Stimulated activated CD8-positive, alpha-beta memory T cell treated with anti-CD3 and anti-CD28 coated beads, Interleukin-4, amount 100 ng/mL, for 24 hours (primary cell): ENCODE data around the gene TEX12.
"Not testable (repeated sequence)": the region's sequence is repeated elsewhere in the genome, so short reads cannot be mapped to it uniquely, and the experiment has no call there.

Experiments used
- DNase-seq: peaks from one replicate; pipeline ENCODE4 v3.0.0-alpha.2; 2020; ENCODE audit warnings: low read depth

The TEX12 gene, protein sequence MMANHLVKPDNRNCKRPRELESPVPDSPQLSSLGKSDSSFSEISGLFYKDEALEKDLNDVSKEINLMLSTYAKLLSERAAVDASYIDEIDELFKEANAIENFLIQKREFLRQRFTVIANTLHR

DNA sequence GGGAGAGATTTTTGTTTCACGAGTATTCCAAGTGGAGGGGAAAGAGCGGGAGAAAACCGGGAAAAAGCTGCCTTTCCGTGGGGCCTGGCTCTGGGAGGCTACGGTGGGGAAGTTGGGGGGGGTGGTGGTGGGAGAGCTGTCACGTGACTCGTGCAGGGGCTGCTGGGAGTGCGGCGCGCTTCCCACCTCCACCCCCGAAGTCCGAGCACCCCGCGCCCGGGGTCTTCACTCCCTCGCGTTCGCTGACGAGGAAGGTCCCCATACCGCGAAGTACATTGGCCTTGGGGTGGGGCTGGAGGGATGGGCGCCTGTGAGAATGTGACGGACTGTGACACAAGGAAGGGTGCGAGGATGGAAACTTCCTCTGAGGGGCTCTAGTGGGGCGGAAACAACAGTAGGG, at the start of gene TEX12:
TEX12 (plus strand) TSS at position 228 of the 400 bp plus-strand sequence. CDS start 1,897 bp downstream, outside the sequence.
- no peak for DNase-seq

DNA sequence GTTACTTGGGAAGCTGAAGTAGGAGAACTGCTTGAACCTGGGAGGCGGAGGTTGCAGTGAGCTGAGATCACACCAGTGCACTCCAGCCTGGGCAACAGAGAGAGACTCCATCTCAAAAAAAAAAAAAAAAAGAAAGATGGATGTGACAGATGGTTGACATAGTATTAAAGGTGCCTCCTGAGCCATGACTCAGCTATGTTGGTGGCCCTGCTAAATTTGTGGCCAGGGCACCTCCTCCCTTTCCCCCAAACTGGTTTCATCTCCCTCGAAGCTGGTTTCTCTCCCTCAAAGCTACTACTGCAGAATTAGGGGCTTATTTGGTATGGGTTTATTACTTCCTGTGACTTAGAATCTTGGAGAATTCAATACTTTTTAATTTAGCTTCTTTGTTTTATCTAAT, 49.0 kb upstream of the TEX12 start:
- no peak for DNase-seq

DNA sequence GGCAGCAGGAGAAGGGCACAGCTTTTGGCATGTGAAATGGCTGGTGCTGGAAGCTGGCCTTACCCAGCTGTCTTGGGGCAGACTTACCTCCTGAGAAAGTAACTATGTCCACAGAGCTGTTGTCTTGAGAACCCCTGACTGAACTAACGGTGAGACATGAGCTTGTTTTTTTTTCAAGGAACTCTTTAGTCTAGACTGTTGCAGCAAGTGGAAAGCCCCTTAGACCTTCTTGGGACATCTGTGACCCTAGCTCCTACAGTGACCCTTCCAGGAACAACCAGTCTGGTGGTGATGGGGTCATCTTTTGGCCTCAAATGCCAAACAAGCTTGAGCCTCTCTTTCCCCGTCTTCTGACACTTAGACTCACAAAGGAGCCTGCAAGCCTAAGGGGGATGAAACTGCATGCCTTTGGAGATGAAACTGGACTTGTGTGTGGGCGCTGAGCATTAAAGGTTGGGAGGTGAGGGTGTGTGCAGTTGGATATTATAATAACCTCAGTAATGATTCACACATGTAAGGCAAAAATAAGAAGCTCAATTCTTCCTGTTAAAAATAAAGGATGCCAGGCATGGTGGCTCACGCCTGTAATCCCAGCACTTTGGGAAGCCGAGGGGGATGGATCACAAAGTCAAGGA, 45.1 kb upstream of the TEX12 start:
- no peak for DNase-seq

DNA sequence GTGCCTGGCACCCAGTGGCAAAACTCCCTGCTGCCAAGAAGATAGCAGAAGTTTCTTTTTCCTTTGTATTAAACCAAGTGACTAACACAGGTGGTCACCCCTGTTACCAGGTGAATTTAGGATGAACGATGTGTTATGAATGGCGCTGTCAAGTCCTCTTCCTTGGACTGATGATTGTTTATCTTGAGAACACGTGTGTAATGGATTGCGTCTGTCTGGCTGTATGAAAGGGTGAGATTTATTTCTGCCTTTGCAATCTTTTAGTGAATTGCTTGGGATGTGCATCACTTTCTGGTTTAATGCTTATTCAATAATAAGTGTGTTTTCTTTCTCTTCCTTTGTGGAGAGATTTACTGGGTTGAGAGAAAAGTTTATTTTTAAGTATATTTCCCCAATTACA, 44.0 kb upstream of the TEX12 start:
- no peak for DNase-seq

DNA sequence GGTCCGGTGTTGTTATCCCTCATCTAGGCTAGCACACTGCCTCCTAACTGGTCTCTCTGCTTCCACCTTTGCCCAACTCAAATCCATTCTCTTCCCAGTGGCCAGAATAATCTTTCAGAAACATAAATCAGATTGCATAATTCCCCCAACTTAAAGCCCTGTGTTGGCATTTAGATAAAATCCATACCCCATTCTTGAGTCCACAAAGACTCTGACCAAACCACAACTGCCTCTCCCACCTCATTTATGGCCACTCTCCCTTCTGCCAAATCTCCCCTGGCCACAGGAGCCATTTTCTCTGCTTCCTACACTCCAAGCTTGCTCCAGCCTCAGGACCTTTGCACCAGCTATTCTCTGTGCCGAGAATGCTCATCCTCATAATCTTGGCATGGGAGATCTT, 40.1 kb upstream of the TEX12 start:
- DNase-seq, result no peak

DNA sequence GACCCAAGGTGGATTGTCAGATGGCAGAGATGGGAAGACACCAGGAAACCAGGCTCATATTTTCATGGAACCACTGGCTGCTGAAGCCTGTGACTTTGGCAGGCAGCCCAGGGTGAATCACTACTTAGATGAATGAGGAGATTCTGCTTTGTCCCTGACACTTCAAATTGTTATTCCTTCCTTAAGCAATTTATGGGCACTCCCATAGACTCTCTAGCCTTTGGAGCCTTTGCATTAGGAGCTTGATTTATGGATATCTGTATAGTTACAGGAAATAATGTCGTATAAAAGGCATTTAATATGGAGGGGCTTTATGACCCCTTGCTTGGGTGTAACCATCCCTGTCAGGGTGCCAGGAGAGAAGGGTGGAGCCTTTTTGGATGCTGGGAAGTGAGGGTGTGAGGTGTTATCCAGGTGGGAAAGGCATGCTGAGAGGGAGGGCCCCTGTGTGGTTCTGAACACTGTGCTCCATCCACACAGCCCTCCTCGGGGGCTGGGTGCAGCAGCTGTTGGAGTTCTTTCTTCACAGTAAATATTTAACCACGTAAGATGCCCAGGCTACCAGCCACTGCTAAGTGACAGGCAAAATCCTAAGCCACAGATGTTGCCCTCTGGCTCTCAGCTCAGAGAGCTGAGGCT, 38.6 kb upstream of the TEX12 start:
- no peak for DNase-seq

DNA sequence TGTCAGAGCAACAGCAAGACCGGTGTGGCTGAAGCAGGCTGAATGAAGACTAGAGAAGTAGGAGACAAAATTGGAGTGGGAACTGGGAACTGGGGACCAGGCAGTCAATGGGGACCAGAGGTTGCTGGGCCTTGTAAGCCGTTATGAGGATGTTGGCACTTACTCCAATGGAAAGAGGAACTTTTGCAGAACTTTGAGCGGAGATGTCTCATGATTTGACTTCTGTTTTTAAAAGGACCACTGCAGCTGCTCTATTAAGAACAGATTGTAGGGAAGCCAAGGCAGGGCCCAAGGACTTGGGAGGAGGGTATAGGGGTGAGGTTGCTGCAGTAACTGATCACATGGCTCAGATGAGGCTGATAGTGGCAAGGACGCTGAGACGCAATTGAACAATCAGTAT, 37.5 kb upstream of the TEX12 start:
- no peak for DNase-seq

DNA sequence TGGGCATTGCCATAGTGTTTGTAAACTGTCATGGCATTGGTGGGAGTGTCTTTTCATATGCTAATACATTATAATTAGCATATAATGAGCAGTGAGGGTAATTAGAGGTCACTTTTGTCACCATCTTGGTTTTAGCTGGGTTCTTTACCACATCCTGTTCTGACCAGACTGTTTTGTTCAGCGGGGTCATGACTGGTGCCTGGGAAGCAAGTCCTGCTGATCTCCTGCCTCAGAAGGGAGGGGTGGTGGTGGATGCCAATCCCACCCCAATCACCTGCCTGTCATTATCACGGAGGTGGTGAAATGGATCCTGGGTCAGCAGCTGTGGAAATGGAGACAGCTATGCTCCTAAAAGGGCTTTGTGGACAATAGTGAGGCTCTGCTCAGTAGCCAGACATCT, 34.4 kb upstream of the TEX12 start:
- DNase-seq, result no peak

DNA sequence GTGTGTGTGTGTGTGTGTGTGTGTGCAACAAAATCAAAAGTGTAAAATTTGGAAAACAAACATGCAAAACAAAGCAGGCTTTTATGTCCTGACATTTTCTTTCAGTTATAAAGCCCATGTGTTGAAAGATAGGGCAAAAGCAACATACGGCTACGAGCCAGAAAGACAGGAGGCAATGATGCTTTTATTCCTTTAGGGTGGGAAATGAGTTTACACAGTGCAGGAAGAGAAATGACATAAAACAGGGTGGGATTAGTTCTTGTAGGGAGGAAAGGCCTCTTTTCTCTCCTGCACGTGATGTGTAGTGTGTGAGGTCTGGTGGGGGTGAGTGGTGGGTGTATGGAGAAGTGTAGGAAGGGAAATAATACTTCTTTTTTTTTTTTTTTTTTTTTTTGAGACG, 32.7 kb upstream of the TEX12 start:
- no peak for DNase-seq

DNA sequence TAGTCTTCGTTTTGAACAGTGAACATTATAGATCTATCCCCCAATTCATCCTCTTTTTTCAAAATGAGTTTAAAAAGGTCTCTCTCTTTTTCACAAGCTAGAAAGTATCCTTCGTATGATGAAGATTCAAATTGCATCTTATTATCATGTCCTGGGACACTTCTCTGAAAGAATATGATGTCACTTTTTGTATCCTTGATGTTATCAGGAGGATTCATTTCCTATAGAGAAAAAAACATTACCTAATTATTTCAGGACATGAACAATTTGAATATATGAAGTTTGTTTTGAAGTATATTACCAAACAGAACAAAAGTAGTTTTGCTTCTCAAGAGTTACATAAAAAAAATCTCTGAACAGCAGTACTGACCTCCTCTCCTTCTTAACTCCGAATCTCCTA, 23.6 kb upstream of the TEX12 start:
- DNase-seq, result no peak

DNA sequence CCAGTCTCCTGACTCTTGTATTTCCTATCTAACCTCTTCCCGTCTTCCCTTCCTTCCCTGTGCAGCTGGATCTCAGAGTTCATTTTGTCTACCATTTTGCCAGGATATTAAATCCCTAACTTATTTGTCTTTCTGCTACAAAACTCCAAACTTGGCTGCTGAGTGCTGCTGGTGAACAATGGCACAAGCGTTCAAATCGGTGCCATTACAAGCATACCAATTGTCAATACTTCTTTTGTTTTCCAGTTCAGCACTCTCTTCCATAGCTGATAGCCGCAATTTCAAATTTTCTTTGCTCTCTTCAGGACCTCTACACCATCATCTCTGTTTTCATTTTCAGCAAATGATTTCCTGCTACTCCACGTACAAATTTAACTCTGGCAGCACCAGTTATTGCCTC, 16.7 kb upstream of the TEX12 start:
- DNase-seq, result no peak

DNA sequence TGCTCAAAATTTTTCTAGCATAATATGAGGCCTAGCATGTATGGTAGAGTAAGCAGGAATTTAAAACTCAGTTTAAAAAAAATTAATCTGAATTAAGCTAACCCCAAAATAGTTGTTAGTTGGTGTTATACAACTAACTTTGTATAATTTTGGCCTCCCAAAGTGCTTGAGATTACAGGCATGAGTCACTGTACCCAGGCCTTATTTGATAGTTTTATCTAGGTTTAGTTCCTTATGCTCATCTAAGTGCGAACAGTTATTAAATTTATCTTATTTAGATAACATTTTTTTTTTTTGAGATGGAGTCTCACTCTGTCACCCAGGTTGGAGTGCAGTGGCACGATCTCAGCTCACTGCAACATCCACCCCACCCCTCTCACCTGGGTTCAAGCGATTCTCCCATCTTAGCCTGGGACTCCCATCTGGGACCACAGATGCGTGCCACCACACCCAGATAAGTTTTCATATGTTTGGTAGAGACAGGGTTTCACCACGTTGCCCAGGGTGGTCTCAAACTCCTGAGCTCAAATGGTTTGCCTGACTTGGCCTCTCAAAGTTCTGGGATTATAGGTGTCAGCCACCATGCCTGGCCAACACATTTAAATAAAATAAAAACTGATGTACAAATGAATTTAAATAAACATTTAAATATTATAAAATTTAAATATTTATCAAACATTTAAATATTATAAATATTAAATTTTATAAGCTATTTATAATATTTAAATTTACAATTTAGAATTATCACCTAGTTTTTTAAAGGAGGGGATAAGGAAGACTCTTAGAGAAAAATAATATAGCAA, 10.8 kb upstream of the TEX12 start:
- no peak for DNase-seq

DNA sequence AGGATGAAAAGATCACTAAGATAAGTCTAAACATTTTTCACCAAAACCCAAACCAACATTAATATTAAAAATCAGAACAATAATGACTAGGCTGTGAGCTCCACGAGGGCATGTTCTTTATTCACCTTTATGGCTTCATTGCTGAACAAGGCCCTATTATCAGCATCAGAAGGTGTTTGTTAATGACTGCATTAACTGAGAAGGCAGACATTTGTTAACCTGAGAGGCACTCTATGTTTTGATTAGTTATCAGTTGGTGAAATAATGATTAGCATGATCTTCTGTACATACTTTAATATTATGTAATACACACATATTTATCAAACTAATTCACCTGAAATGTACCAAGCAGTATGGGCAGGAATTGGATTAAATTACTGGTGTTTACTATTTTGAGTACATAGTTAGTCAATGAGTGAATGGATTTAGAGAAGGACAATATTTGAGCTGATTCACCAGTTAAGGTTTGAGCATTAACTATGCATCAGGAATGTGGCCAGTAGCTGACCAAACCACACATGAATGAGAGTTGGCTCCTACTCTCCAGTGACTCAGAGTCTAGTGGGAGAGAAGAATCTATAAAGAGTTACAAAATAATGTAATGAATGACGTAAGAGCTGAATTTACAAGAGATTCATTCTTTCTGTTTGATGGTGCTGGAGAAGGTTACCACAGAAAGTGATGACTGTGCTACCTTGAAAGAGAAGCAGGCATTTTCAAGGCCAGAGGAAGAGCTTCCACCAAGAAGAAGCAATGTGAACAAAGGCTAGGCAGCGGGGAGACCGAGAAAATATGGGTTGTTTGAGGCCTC, 10.0 kb upstream of the TEX12 start:
- no peak for DNase-seq

DNA sequence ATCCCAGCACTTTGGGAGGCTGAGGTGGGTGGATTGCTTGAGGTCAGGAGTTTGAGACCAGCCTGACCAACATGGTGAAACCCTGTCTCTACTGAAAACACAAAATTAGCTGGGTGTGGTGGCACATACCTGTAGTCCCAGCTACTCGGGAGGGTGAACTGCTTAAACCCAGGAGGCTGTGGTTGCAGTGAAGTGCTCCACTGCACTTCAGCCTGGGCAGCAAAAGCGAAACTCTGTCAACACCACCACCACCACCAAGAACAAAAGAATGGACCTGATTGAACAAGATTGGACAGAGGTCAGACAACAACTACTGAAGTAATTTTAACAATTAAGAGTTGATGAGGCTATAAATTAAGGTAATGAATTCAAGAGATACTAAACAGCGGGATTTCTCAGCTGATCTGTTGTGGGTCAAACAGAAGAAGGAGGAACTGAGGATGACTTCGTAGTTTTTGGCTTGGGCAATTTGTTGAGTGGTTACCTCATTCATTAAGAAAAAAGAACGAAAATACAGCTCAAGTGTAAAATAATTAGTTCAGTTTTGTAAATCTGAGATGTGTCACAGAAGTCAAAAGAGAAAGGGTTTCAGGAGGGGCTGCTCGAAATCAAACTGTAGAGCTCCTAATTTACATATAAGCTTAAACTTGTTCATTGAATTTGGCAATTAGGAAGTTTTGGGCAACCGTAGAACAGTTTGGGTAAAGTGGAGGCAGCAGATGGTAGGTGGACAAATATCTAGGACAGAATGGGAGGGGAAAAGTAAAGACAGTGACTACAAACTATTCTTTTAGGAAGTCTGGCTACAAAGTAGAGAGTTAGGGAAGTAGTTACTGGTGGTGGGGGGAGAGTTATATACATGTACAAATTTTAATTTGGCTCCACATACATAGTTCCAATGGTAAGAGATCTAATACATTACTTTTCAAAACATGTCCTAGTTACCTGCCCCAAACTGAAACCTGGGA, 7.8 kb upstream of the TEX12 start:
- DNase-seq, result no peak

DNA sequence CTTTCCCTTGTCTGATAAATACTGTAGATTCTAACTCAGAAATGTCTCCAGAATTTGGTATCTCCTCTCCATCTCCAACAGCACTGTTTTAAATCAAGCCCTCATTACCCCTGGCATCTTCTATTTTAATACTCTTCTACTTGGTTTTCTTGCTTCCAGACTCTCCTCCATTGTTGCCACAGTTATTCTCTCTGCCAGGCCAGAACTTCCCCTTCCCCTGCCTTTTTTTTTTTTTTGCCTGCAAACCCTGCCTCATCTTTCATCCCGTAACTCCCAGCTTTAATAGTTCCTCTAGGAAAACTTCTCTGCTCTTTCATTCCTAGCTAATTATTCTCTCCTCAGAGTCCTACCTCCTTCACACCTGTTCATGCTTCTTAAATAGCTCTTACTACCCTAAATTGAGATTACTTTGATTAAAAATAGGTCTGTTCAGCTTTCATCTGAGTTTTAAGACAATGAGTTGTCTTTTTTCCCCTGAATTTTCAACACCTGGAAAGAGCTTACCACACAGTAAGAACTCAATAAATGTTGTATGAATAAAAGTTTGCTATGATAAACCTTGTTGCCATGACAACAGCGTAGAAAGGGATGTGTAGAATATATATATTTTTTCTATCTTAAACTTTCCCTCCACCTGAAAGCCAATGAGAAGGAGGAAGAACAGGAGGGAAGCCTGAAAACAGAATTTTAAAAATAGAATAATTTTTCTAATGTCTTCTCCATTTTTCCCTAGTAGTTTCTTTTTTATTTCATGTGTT, 6.9 kb upstream of the TEX12 start:
- DNase-seq, result no peak

DNA sequence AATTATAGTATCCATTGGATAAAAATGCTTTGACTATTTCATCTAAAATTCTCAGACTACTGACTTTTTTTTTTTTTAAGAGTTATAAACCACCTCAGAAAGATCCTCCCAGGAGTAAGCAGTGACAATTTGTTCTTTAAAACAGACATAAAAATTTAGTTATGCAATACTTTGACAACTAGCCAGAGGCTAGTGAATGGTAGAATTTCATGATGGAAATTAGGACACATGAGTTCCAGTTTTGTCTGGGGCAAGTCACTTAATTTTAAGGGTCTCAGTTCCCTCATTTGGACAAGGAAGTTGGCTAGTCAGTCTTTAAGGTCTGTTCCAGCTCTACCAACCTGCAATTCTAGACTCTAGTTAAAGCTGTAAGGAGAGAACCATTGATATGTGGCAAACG, 6.2 kb upstream of the TEX12 start:
- DNase-seq, result no peak

DNA sequence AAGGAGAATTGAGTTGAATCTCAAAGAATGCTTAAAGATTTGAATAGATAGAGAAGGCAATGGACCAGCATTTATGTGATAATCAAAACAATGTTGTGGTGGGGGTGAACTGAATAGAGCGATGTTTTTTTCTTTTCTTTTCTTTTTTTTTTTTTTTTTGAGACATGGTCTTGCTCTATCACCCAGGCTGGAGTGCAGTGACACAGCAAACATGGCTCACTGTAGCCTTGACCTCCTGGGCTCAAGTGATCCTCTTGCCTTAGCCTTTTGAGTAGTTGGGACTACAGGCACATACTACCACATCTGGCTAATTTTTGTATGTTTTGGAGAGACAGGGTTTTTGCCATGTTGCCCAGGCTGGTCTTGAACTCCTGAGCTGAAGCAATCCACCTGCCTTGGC, 5.0 kb upstream of the TEX12 start:
- not testable (repeated sequence) for DNase-seq

DNA sequence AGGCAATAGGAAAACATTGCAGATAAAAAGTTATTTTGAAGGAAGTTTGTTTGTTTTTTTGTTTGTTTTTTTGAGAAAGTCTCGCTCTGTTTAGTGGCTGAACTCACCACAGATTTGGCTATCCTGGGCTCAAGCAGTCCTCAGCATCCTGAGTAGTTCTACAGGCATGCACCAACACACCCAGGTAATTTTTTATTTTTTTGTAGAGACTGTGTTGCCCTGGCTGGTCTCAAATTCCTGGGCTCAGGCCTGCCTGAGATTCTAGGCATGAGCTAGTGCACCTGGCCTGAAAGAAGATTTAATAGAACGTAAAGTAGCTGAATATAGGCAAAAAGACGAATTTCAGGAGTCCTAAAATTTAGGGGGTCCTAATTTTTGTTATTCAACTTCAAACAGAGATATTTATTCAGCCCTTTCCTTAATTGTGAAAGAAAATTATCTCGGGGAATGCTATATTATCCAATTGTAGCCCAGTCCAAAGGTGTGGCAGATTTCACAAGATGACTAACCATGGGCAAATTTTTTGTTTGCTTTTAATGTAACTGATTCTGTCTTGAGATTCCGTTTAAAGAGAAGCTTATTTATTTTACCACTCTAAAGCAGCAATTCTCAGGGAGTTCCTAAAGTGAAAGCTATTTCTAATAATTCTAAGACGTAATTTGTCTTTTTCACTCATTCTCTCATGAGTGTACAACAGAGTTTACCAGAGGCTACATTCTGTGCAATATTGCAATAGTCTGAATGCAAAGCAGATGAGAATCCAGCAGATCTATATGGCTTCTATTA, 4.2 kb upstream of the TEX12 start:
- DNase-seq, result no peak

DNA sequence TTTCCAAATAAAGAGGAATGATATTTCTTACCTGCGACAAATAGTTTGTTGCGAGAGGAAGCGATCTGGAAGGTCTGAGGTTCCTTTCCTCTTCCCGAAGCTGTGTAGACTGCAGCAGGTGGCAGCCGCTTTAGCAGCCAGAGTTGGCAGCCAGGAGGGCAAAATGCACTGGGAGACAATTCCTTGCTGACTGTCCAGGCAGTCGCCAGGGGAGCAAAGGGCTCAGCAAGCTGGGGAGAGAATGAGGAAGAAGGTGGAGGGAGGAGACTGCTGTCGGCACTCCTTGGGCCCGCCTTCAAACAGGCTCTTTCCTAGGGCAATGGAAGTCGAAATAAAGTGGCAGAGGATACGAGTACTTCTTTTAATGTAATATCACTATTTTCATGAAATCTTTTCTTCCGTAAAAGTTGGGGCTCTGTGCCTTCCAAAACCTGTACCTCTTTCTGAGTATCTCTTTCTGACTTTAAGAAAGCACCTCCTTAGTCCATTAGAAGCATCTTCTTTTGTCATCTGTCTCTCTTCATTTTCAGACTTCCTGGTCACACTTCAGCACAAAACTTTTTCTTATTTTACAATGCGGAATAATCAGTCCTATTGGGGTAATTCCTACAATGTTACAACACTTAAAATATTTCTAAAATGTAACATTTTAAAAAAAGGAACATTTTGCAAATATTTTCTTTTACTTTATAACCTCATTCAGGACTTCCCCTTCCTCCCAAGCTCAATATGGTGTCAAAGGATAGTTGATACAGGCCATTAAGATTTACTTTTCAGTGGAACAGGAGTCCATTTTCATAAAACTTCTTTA, 3.1 kb upstream of the TEX12 start, which contains the start of gene IL18:
IL18 (minus strand) TSS at position 220 of the 811 bp plus-strand sequence. CDS start 9,041 bp downstream, outside the sequence.
- DNase-seq, result no peak
